ENCODE measurements around the gene DNM3. TPM values are rescaled to one million over a fixed set of nuclear protein-coding genes. Genes with fewer than 3 reads are reported as not detected.

Gene DNM3
- total and polyA plus RNA-seq, 9 of the 15 experiments (the other 6 are each of a cell fraction or from before 2014, with no cell fraction given), result 0.08 to 0.36 (median 0.22) TPM; not detected in 1

GRCh38 chr1:171941920-171942319, 100.6 kb downstream of the DNM3 start:
- WGBS (ENCODE audit: insufficient coverage, low coverage, missing lambda C conversion rate), result 0% methylated on average over 1 of the region's 1 CpG
- DNase-seq (ENCODE audit: extremely low read depth in 1 of 4, low spot score in 3 of 4), result no peak
- H3K9me3 ChIP-seq (replicated peaks; ENCODE audit: control insufficient read depth, insufficient read depth, low read depth, low read length), result no peaks in the 10 kb centered on the region
- H3K9ac ChIP-seq (ENCODE audit: insufficient read depth in 1 of 2, low read depth in 2 of 2, low read length in 2 of 2), result no peak overlapping the region
- H3K27ac ChIP-seq (ENCODE audit: extremely low read depth, low read depth, low read length), result no peak overlapping the region
- in situ Hi-C loops (cut with MboI), result no loop called here
- no peak for ATAC-seq
- no peak overlapping the region for H3K4me2 ChIP-seq (ENCODE audit: insufficient read depth, low read length)
- FAIRE-seq, result no peak
- no peak overlapping the region for H3K4me3 ChIP-seq
- no peaks in the 10 kb centered on the region for H3K4me1 ChIP-seq (replicated peaks in 1 of 2; ENCODE audit: control insufficient read depth in 2 of 2, insufficient read depth in 2 of 2, low read length in 2 of 2)
- no peaks in the 10 kb centered on the region for H3K27me3 ChIP-seq (ENCODE audit: control insufficient read depth in 2 of 2, insufficient read depth in 2 of 2, low read length in 2 of 2)
- ChIA-PET CTCF (ENCODE audit: low intra/inter-chr PET ratio) (no interaction called here), POLR2A (no interaction called here)
- H3K79me2 ChIP-seq (ENCODE audit: control insufficient read depth, insufficient read depth, low read length), result no peaks in the 10 kb centered on the region
- no peak overlapping the region for H2AFZ ChIP-seq (ENCODE audit: low read depth, low read length)
- no peaks in the 10 kb centered on the region for H3K9me1 ChIP-seq (ENCODE audit: control insufficient read depth, insufficient read depth, low read length)
- no peaks in the 10 kb centered on the region for H3K36me3 ChIP-seq (ENCODE audit: control insufficient read depth, insufficient read depth, low read length)
- H4K20me1 ChIP-seq (replicated peaks; ENCODE audit: control insufficient read depth, insufficient read depth, low read length), result no peaks in the 10 kb centered on the region
- no TSS peak for BruUV-seq (replicated peaks)
- TF ChIP-seq FOSL1 (tag; conservative IDR thresholded peaks at IDR 0.05), result no peak
- TF ChIP-seq NR2C1 (IDR thresholded peaks at IDR 0.05), result no peak
- TF ChIP-seq NR2C1 (tag; IDR thresholded peaks at IDR 0.05), result no peak
- TF ChIP-seq GABPB1 (CRISPR knock-in tag; IDR thresholded peaks at IDR 0.05), result no peak
- no peak for TF ChIP-seq ZNF57 (CRISPR knock-in tag; IDR thresholded peaks at IDR 0.05)
- no peak for TF ChIP-seq ZBTB26 (CRISPR knock-in tag; IDR thresholded peaks at IDR 0.05)
- TF ChIP-seq TAF15 (IDR thresholded peaks at IDR 0.05; ENCODE audit: low read depth, low read length), result no peak
- TF ChIP-seq EGR1 (conservative IDR thresholded peaks at IDR 0.05), result no peak
- intact Hi-C loops (cut with micrococcal nuclease), result no loop called here
